Left renal cortex interstitium (tissue), 4 donors: ENCODE measurements around the gene SLCO2A1. TPM values are rescaled to one million over a fixed set of nuclear protein-coding genes. Genes with fewer than 3 reads are reported as not detected.

Source experiments
- DNase-seq, 4 donors: peaks; one replicate each; pipeline ENCODE4 v3.0.0-alpha.2; 2013; ENCODE audit warnings: low read depth in 4 of 4, low spot score in 2 of 4, missing footprints in 1 of 4
- polyA plus RNA-seq, 4 donors: library from polyadenylated mRNA; unstranded; fragments of 120-200 nt; gene quantifications; one replicate each; pipeline ENCODE4 v1.2.1, GENCODE V29; 2013; ENCODE audit not compliant: insufficient read length in 4 of 4

SLCO2A1 gene
- polyA plus RNA-seq, 4 donors, result 16.8 to 21.6 (median 17.9) TPM

- DNase-seq, result no peak
Measured at GRCh38 chr3:133984975-133985374, 44.8 kb downstream of the SLCO2A1 start.

GRCh38 chr3:133983576-133984560 lies 45.9 kb downstream of the SLCO2A1 start:
- no peak for DNase-seq

GRCh38 chr3:133983126-133983525 lies 46.6 kb downstream of the SLCO2A1 start:
- DNase-seq, result no peak

DNA sequence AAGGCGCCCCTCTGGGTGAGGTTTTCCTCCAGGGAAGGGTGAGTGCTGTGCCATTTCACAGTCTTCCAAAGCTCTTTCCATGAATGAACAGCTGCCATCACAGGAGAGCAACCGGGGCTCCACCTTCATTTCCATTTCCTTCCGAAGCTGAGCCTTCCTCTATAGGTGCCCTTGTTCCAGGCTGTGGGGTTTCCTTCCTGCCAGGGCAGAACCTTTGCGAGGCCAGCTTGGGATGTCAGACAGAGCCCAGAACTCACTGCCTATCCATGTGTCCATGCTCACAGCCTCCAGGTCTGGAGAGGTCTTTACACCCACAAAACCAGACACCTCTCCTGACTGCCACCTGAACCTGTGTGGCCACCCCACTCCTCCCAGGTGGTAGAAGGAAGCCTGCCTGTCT lies 49.2 kb downstream of the SLCO2A1 start:
- no peak for DNase-seq

DNA sequence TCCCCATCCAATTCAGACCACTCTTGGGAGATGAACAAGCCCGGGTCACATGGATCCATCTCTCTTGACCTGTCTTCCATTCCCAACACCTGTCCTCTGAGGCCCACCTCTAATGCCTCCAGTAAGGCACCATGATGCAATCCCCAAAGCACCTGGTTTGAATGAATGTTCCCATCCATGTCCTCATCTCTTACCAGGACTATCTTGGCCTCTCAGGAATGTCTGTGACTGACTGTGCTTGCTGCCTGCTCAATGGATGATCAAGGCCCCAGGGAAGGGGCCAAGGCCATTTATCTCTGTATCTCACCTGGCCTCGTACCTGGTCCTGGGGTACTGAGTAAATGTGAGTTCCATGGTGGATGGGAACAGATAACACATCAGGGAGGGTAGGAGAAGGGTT lies 49.7 kb downstream of the SLCO2A1 start:
- DNase-seq, result no peak

DNA sequence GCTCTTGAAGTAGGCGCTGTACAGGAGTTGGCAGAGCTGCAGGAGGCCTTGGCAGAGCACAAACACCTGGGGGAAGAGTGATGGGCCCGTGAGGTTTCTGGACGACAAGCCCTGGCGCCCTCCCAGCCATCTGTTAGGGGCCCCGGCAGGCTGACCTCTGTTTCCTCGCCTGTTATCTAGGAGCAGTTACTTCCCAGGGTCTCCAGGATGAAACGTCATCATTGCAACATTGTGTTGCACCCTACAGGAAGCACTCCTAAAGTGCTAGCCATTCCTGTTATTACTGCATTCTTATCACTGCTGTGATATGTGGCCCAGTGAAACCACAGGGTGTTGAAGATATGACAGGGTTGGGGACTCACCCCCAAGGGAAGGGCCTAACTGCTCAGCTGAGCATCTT lies 50.2 kb downstream of the SLCO2A1 start:
- DNase-seq, result no peak

GRCh38 chr3:133977568-133977967 lies 52.2 kb downstream of the SLCO2A1 start:
- no peak for DNase-seq

DNA sequence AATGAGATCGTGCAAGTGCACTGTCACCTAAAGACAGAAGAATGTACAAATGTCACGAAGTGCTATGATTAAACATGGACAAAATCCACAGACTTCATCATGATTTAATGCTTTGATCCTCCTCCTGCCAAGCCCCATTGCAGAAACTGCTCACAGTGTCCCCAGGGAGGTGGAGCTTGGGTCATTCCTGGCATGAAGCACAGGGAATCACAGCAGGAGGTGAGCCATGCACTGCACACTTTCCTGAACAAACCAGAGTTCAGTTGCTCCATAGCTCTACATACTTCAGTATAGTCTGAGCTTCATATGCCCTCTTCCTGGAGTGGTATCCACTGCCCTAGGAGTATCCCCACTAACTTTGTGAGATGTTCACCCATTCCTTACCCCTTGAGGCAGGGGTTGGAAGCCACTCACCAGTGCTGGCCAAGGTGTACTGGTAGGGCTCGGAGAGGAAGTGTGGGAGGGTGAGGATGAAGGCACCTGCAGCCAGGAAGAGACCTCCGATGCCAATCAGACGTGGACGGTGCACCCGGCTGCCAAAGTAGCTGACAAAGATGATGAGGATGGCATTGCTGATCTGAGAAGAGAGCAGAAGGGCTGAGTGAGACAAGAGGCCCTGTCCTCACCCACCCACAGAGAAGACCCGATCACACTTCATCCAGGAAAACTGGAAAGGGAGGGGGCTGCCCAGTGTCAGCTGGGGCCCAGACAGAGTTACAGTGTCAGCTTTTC lies 56.3 kb downstream of the SLCO2A1 start:
- DNase-seq, result no peak

- DNase-seq, result no peak
Measured at GRCh38 chr3:133972156-133972555, 57.6 kb downstream of the SLCO2A1 start.

DNA sequence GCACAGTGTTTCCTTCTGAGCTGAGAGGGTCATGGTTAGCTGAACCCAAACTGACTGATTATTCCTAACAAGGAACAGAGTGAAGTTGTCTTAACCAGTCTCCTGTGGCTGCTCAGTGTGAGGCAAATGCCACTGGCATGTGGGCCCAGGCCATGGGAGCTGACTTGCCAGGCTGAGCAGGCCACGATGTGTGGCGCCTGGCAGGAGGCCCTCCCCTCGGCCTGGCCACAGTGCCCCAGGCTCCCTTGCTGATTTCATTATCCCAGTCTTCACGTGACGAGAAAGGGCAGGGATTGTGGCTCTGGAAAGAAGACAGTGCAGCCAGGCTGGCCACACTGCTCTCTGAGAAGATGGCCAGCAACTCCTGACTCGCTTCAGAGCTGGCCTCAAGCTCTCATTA lies 58.8 kb downstream of the SLCO2A1 start:
- no peak for DNase-seq

DNA sequence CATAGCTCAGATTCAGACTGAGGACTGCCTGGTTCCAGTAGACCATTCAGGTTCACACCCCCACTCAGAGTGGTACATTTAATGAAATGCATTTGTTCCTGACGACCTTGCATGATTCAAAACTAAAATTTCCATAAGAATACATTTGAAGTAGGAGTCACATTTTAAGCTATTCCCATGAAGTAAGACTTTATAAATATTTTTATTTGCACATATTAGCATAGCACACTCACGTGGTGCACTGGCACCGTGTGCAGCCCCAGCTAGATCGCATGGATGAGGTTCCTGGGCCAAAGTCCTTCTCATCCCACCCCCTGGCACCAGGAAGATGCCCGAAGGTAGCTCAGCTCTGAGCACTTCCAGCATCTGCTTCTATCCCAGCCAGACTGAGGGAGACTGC lies 59.4 kb downstream of the SLCO2A1 start:
- DNase-seq, result no peak

DNA sequence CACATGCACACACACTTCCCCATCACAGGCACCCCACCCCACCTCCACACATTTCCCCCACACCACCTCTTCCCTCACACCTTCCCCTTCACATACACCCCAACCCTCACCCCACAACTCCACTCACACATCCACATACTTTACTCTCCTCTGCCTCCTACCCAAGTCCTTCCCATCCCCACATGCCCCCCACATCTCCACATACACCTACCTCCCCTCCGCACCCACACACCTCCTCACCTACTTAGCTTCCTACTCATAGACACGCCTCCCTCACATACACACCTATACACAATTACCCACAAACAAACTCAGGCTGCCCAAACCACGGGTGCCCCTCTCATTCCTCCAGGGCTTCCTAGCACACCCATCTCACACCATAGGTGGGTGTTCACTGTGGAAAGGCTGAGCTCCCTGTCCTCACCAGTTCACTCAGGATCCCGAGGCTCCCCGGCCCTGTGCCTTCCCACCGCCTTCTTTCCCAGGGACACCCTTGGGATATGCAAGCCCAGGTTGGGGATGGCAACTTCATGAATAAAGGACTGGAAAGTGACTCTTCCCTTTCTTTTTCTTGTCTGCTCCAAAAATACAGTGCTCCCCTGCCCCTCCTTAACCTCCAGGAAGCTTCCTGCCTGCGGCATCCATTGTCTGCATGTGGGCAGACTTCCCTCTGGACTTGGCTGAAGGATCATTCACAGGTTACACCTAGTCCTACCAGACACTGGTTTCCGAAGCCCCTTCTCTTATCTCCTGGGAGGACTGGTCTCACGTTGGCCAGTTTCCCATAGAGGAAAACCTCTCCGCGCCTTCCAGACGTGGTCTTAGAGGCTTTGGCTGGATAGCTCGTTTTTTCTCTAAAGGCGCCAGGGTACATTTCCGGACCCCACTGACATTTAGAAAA lies 61.5 kb downstream of the SLCO2A1 start:
- DNase-seq, result no peak

DNA sequence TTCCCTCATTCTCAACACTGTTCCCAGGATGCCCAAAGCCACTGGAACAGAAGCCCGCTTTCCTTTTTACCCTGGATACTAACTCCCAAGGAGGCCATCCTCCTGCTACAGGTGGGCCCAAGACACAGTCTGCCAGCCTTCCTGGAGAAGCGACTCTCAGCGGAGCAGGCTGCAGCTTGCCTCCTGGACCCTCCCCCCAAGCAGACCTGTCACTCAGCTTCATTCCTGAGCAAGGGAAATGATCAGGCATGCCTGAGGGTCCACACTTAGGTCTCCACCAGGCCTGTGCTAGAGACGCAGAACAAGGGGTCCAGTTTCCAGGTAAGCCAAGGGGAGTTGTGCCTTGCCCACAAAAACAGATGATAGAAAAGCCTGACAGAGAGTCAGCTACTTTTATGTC lies 62.8 kb downstream of the SLCO2A1 start:
- no peak for DNase-seq

GRCh38 chr3:133965906-133966305 lies 63.8 kb downstream of the SLCO2A1 start:
- no peak for DNase-seq

- DNase-seq, result no peak
Measured at GRCh38 chr3:133965013-133965570, 64.6 kb downstream of the SLCO2A1 start.

- DNase-seq, result no peak
Measured at GRCh38 chr3:133964547-133964946, 65.2 kb downstream of the SLCO2A1 start.

DNA sequence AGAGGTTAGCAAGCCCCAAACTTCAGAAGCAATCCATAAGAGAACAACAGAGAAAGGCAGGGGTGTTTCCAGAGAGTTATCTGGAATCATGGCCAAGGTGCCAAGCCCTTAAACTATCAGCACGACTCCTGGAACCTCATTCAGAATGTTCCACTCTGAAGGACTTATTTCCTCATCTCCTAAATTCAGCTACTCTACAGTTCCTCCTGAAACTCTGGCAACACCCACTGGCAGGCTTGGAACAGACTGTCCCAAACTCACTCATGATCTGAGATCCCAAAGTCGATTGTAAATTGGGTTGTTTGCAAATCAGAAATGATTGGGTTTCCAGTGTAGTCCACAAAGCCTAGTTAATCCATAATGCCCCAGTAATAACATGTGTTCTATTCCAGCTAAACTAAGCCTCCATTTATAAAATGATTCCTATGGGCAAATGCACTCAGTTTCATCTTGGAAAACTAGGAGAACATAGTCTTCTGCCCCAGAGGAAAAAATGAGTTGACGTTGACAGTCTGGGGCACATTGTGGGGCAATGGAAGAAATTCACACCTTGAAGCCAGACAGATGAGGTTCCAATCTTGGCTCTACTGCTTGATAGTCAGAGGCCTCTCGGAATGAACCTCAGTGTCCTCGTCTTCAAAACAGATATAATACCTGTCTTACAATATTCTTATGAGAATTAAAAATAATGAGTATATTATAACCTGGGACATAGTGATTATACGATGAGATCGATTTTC lies 65.9 kb downstream of the SLCO2A1 start:
- DNase-seq, result no peak

DNA sequence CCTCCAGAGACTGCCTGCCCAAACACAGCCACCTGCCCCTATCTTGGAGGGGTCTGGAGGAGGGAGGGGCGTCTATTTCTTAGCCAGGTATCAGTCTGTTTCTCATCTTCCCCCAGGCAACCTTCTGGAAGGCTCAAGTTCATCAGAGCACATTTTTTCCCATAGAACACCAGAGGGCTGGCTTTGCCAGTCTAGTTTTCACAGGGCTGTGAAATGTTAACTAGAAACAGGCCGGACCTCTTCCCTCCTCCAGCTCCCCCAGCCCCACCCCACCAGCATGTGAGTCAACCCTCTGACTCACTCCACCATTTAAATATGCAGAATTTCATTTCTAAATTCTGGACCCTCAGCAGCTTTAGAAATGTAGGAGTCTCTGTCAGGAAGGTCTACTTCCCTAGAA lies 66.9 kb downstream of the SLCO2A1 start:
- DNase-seq, result no peak

DNA sequence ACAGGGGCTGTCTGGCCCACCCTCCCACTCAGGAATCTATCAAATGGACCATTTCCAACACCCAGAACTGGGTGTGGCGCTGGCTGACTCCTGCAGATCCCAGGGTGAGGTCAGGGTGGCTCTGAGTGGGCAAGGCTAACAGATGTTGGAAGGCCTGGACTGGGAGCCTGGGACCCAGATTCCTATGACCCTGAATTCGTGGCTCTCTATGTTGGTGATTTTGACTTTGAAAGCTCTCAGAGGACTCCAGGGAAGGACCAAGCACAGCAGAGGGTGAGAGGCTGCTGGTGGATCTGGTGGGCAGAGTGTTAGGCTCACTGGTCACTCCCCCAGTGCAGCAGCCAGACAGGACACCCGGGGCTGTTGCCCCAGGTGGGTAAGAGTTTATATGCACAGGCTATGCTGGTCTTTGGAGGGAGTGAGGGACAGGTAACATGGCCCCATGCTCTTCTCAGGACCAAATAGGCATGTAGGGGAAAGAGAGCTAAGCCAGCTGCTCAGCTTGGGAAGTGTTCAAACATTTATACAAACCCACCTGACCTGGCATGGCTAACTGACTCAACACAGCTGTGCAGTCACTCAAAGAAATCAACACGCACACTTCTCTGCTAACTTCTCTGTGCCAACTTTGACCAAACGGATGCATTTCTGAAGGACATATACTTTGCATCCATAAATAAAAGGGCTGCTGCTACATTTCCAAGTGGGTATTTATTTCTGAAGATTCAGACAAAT lies 71.5 kb downstream of the SLCO2A1 start:
- DNase-seq, result no peak
